OCI-LY7 (cell line): Measurements from ENCODE around the gene USP53. TPM values are rescaled to one million over a fixed set of nuclear protein-coding genes. Genes with fewer than 3 reads are reported as not detected.
A peak's percentile ranks its signal among the peaks of the same experiment; 100 is the strongest.

Source experiments
- BruUV-seq: library from RNA; stranded (reverse); fragments of 400-500 nt; replicated peaks from 2 replicates; lab custom pipeline; 2021; lab: Mats Ljungman, UMichigan
- CTCF ChIA-PET: fragments of 300-600 bp; sonication (Branson Sonifier 250); formaldehyde crosslinking; loops from one replicate; lab custom pipeline; 2022; ENCODE audit warnings: antibody characterized with exemption; ENCODE audit not compliant: unreplicated experiment; lab: Charles Lee
- POLR2A ChIA-PET: fragments of 300-600 bp; sonication (Branson Sonifier 250); formaldehyde crosslinking; loops from one replicate; lab custom pipeline; 2022; ENCODE audit warnings: antibody characterized with exemption; lab: Charles Lee
- DNase-seq: peaks from one replicate; pipeline ENCODE4 v3.0.0-alpha.2; 2015; ENCODE audit warnings: low spot score
- H2AFZ ChIP-seq: fragments of 200-600 bp; sonication (generic), shearing (Covaris generic); 2 replicates; pipeline ENCODE4 v1.6.1; 2014; ENCODE audit warnings: mild to moderate bottlenecking, antibody characterized with exemption, low read length, moderate library complexity
- H3K27ac ChIP-seq: fragments of 200-600 bp; sonication (generic); 2 replicates; pipeline ENCODE4 v1.5.1; 2014; ENCODE audit warnings: mixed run types, low read depth, mild to moderate bottlenecking, moderate library complexity, low read length, inconsistent platforms; ENCODE audit not compliant: poor library complexity, severe bottlenecking
- H3K36me3 ChIP-seq: fragments of 200-600 bp; sonication (generic); 2 replicates; pipeline ENCODE4 v1.6.1; 2014; ENCODE audit warnings: mild to moderate bottlenecking, antibody characterized with exemption, low read length, moderate library complexity, mixed read lengths; ENCODE audit not compliant: insufficient read depth
- H3K4me1 ChIP-seq: fragments of 200-600 bp; sonication (generic); 2 replicates; pipeline ENCODE4 v1.5.1; 2014; ENCODE audit warnings: mild to moderate bottlenecking, low read length; ENCODE audit not compliant: insufficient read depth, poor library complexity, severe bottlenecking
- H3K4me2 ChIP-seq: fragments of 200-600 bp; sonication (generic); 2 replicates; pipeline ENCODE4 v1.6.1; 2014; ENCODE audit warnings: mild to moderate bottlenecking, low read length
- H3K4me3 ChIP-seq: fragments of 200-600 bp; sonication (generic); 2 replicates; pipeline ENCODE4 v1.5.1; 2014; ENCODE audit warnings: mild to moderate bottlenecking, low read depth, low read length; ENCODE audit not compliant: poor library complexity, severe bottlenecking
- H3K79me2 ChIP-seq: fragments of 200-600 bp; sonication (generic); 2 replicates; pipeline ENCODE4 v1.6.1; 2016; ENCODE audit warnings: low read depth, mild to moderate bottlenecking, low read length, moderate library complexity, mixed read lengths; ENCODE audit not compliant: insufficient read depth
- H3K9me2 ChIP-seq: fragments of 200-600 bp; sonication (generic); 2 replicates; pipeline ENCODE4 v1.6.1; 2016; ENCODE audit warnings: mild to moderate bottlenecking, low read length, mixed read lengths; ENCODE audit not compliant: insufficient read depth
- H3K9me3 ChIP-seq: fragments of 200-600 bp; sonication (generic); 2 replicates; pipeline ENCODE4 v1.6.1; 2014; ENCODE audit warnings: mild to moderate bottlenecking, mixed run types, low read length, mixed read lengths
- H4K20me1 ChIP-seq: fragments of 200-600 bp; sonication (generic); 2 replicates; pipeline ENCODE4 v1.6.1; 2014; ENCODE audit warnings: mild to moderate bottlenecking, antibody characterized with exemption, low read length, moderate library complexity, mixed read lengths; ENCODE audit not compliant: insufficient read depth
- CTCF ChIP-seq: fragments of 200-600 bp; sonication (generic); conservative IDR thresholded peaks from 2 replicates; pipeline ENCODE4 v1.5.1; 2014; ENCODE audit warnings: mild to moderate bottlenecking, antibody characterized with exemption, low read length, moderate library complexity, mixed read lengths
- EZH2phosphoT487 ChIP-seq: fragments of 200-600 bp; sonication (generic); IDR thresholded peaks from 2 replicates; pipeline ENCODE4 v1.6.1; 2018; ENCODE audit warnings: low read depth, borderline replicate concordance, mild to moderate bottlenecking, mixed run types, antibody characterized with exemption, low read length, moderate library complexity, mixed read lengths
- intact Hi-C: fragments of 100-400 bp; cut with micrococcal nuclease; formaldehyde crosslinking; loops from one replicate; pipeline ENCODE4 v1.10.0; 2022; ENCODE audit not compliant: unreplicated experiment
- total RNA-seq, 2 experiments: library from RNA; depleted of rRNA in 1 of 2; stranded (reverse); fragments of >200 nt in 1 of 2; shearing (Covaris generic) in 1 of 2; gene quantifications; 2 replicates each; pipeline ENCODE4 v1.2.3, GENCODE V29; 2014 to 2022

USP53 gene
- total RNA-seq, 2 experiments from 2014 or later, result 4.9 to 9.2 TPM

- no peaks in the 10 kb centered on the region for H3K9me3 ChIP-seq
- no peaks in the 10 kb centered on the region for H3K9me2 ChIP-seq
- BruUV-seq, result no TSS peak
- H3K79me2 ChIP-seq, result no peaks in the 10 kb centered on the region
- POLR2A ChIA-PET, result no interaction called here
- no peak overlapping the region for H3K27ac ChIP-seq
- CTCF ChIA-PET, result no interaction called here
- intact Hi-C loops, result loop anchor here (2.0 kb wide), 1 partner anchor 306 kb away; no protein-coding TSS in a partner anchor
- no peaks in the 10 kb centered on the region for H4K20me1 ChIP-seq
- peaks cover 4% of the 10 kb centered on the region for H3K4me1 ChIP-seq
- H2AFZ ChIP-seq, result no peak overlapping the region
- peak; percentile 57 for DNase-seq
- TF ChIP-seq CTCF (peak; percentile 87), EZH2phosphoT487 (no peak)
- no peaks in the 10 kb centered on the region; the same call in 1 of the 2 replicates for H3K36me3 ChIP-seq
- H3K4me2 ChIP-seq, result no peak overlapping the region
- H3K4me3 ChIP-seq, result no peak overlapping the region
Measured at GRCh38 chr4:119286377-119287002, 74.0 kb downstream of the USP53 start.

GRCh38 chr4:119289313-119289712 lies 76.8 kb downstream of the USP53 start:
- Histone ChIP-seq H3K36me3 (peaks cover 12% of the 10 kb centered on the region; the same call in 1 of the 2 replicates), H3K4me3 (no peak overlapping the region), H3K4me2 (no peak overlapping the region), H3K9me3 (no peaks in the 10 kb centered on the region), H3K9me2 (no peaks in the 10 kb centered on the region), H3K27ac (no peak overlapping the region), H4K20me1 (no peaks in the 10 kb centered on the region), H3K4me1 (peaks cover 4% of the 10 kb centered on the region), H3K79me2 (no peaks in the 10 kb centered on the region), H2AFZ (no peak overlapping the region)
- no TSS peak for BruUV-seq
- DNase-seq, result no peak
- intact Hi-C loops, result no loop called here
- CTCF ChIA-PET, result no interaction called here
- no peak for TF ChIP-seq EZH2phosphoT487
- no peak for TF ChIP-seq CTCF
- POLR2A ChIA-PET, result interaction anchor here (0.7 to 3.2 kb wide), 4 partner anchors 11 to 251 kb away, joined by 3 to 16 read pairs (median 3); a partner anchor contains a TSS

GRCh38 chr4:119290598-119290997 lies 78.1 kb downstream of the USP53 start:
- no peak overlapping the region for H3K27ac ChIP-seq
- no peaks in the 10 kb centered on the region for H3K9me2 ChIP-seq
- ChIA-PET POLR2A (interaction anchor here (0.6 to 3.2 kb wide), 4 partner anchors 9 to 249 kb away, joined by 3 to 16 read pairs (median 4); a partner anchor contains a TSS), CTCF (no interaction called here)
- H2AFZ ChIP-seq, result no peak overlapping the region
- no peaks in the 10 kb centered on the region for H3K79me2 ChIP-seq
- H3K4me2 ChIP-seq, result no peak overlapping the region
- no peaks in the 10 kb centered on the region for H3K9me3 ChIP-seq
- H3K4me1 ChIP-seq, result no peaks in the 10 kb centered on the region
- H4K20me1 ChIP-seq, result no peaks in the 10 kb centered on the region
- no peak overlapping the region for H3K4me3 ChIP-seq
- TF ChIP-seq CTCF, result no peak
- intact Hi-C loops, result no loop called here
- DNase-seq, result no peak
- no TSS peak for BruUV-seq
- H3K36me3 ChIP-seq, result peaks cover 20% of the 10 kb centered on the region; the same call in 1 of the 2 replicates
